ENCODE data around the gene TSPAN31.

Gene TSPAN31

DNA sequence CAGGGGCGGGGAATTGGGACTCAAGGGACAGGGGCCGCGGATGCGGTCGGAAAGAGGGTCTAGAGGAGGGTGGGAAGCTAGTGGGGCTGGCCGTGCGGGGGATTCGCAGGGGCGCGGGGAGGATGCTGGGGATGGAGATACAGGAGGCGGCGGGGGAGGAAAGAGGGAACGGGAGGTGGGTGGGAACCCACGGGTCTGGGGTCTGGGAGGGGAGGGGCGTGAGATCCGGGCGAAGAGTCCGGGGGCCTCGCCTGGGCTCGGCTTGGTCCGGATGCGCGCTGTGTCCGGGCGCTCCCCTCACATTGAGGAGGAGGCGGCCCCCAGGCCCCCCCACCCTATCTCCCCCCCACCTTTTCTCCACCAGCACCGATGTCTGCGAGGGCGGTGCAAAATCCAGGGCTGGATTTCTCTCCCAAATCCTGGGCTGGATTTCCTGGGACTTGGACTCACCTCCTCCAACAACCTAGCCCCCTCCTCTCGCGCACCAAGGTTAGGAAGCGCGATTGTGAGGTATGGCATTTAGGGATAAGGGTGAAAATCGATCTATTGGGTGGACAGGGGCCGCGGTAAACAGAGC is 6.1 kb upstream of the TSPAN31 start, which contains the start of gene AGAP2:
TSS of gene AGAP2 (minus strand) at position 82 of the 577 bp plus-strand sequence. CDS start 496 bp downstream, outside the sequence.
- H3K9ac ChIP-seq (ENCODE audit: low read length): no peak within 1 kb of the TSS
- H3K27me3 ChIP-seq (ENCODE audit: control insufficient read depth, insufficient read depth, low read length): peaks cover 95% of the 10 kb centered on the region
- peak within 1 kb of the TSS; percentile 53 for H3K4me3 ChIP-seq (ENCODE audit: low read depth, low read length)
- no peak within 1 kb of the TSS for H3K27ac ChIP-seq (ENCODE audit: low read depth, low read length)
- H3K36me3 ChIP-seq (ENCODE audit: control insufficient read depth, insufficient read depth, low read length): no peaks in the 10 kb centered on the region
- H3K9me3 ChIP-seq (ENCODE audit: control insufficient read depth, insufficient read depth, low read depth, low read length): no peaks in the 10 kb centered on the region
- H3K4me1 ChIP-seq (ENCODE audit: control insufficient read depth, insufficient read depth, low read length): peaks cover 16% of the 10 kb centered on the region

DNA sequence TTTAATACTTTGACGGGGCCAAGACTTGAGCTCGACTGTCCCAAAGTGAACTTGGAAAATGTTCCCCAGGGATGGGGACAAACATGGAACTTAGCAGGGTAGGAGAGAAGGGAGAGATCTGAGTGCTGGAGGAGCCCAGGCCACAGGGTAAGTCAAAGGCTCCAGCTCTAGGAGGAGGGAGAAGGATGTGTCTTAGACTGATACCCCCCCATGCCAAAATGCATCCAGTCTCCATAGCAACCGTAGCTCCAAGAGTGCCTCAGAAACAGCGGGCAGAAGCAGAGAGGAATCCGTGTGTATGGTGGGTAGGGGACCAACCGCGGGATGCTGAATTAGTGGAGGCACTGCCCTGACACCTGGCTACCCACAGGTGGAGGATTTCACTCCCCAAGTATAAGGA is 5.5 kb upstream of the TSPAN31 start:
- H3K9me3 ChIP-seq (ENCODE audit: control insufficient read depth, insufficient read depth, low read depth, low read length): no peaks in the 10 kb centered on the region
- no peaks in the 10 kb centered on the region for H3K36me3 ChIP-seq (ENCODE audit: control insufficient read depth, insufficient read depth, low read length)
- peak overlapping the region; percentile 52 for H3K4me3 ChIP-seq (ENCODE audit: low read depth, low read length)
- H3K27ac ChIP-seq (ENCODE audit: low read depth, low read length): no peak overlapping the region
- H3K9ac ChIP-seq (ENCODE audit: low read length): no peak overlapping the region
- peaks cover 16% of the 10 kb centered on the region for H3K4me1 ChIP-seq (ENCODE audit: control insufficient read depth, insufficient read depth, low read length)
- peaks cover 95% of the 10 kb centered on the region for H3K27me3 ChIP-seq (ENCODE audit: control insufficient read depth, insufficient read depth, low read length)

- H3K27me3 ChIP-seq (ENCODE audit: control insufficient read depth, insufficient read depth, low read length): peaks cover 88% of the 10 kb centered on the region
- no peak overlapping the region for H3K4me3 ChIP-seq (ENCODE audit: low read depth, low read length)
- H3K27ac ChIP-seq (ENCODE audit: low read depth, low read length): no peak overlapping the region
- no peaks in the 10 kb centered on the region for H3K36me3 ChIP-seq (ENCODE audit: control insufficient read depth, insufficient read depth, low read length)
- peaks cover 16% of the 10 kb centered on the region for H3K4me1 ChIP-seq (ENCODE audit: control insufficient read depth, insufficient read depth, low read length)
- H3K9ac ChIP-seq (ENCODE audit: low read length): no peak overlapping the region
- no peaks in the 10 kb centered on the region for H3K9me3 ChIP-seq (ENCODE audit: control insufficient read depth, insufficient read depth, low read depth, low read length)
Measured at GRCh38 chr12:57739914-57740538, 4.8 kb upstream of the TSPAN31 start.

GRCh38 chr12:57740656-57741412 is 4.0 kb upstream of the TSPAN31 start:
- Histone ChIP-seq H3K9ac (ENCODE audit: low read length) (no peak overlapping the region), H3K9me3 (ENCODE audit: control insufficient read depth, insufficient read depth, low read depth, low read length) (no peaks in the 10 kb centered on the region), H3K4me3 (ENCODE audit: low read depth, low read length) (no peak overlapping the region), H3K4me1 (ENCODE audit: control insufficient read depth, insufficient read depth, low read length) (peaks cover 15% of the 10 kb centered on the region), H3K36me3 (ENCODE audit: control insufficient read depth, insufficient read depth, low read length) (peaks cover 2% of the 10 kb centered on the region; the same call in 1 of the 2 replicates), H3K27ac (ENCODE audit: low read depth, low read length) (no peak overlapping the region), H3K27me3 (ENCODE audit: control insufficient read depth, insufficient read depth, low read length) (peaks cover 80% of the 10 kb centered on the region)

DNA sequence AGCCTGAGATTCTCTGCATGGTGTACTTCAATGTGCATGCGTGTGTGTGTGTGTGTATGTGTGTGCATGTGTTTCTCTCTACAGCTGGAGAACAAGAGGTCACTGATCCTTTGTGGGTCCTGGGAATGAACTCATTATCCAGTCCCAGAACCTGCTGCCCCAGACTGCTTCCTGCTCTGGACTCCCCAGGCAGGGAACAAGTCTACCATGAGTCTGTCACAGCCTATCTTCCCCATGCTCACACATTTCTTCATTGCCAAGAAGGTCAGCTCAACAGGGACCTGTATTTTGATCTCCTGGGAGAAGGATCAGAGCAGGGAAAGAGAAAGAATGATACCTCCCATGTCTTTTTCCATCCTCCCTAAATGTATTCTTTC is 3.4 kb upstream of the TSPAN31 start:
- H3K36me3 ChIP-seq (ENCODE audit: control insufficient read depth, insufficient read depth, low read length): peaks cover 8% of the 10 kb centered on the region
- no peaks in the 10 kb centered on the region for H3K9me3 ChIP-seq (ENCODE audit: control insufficient read depth, insufficient read depth, low read depth, low read length)
- no peak overlapping the region for H3K27ac ChIP-seq (ENCODE audit: low read depth, low read length)
- peaks cover 15% of the 10 kb centered on the region for H3K4me1 ChIP-seq (ENCODE audit: control insufficient read depth, insufficient read depth, low read length)
- H3K27me3 ChIP-seq (ENCODE audit: control insufficient read depth, insufficient read depth, low read length): peaks cover 75% of the 10 kb centered on the region
- H3K9ac ChIP-seq (ENCODE audit: low read length): no peak overlapping the region
- H3K4me3 ChIP-seq (ENCODE audit: low read depth, low read length): no peak overlapping the region

- peak overlapping the region; percentile 25; the same call in 1 of the 2 replicates for H3K4me3 ChIP-seq (ENCODE audit: low read depth, low read length)
- peaks cover 68% of the 10 kb centered on the region for H3K27me3 ChIP-seq (ENCODE audit: control insufficient read depth, insufficient read depth, low read length)
- H3K36me3 ChIP-seq (ENCODE audit: control insufficient read depth, insufficient read depth, low read length): peaks cover 15% of the 10 kb centered on the region
- peaks cover 10% of the 10 kb centered on the region; the same call in 1 of the 2 replicates for H3K4me1 ChIP-seq (ENCODE audit: control insufficient read depth, insufficient read depth, low read length)
- H3K27ac ChIP-seq (ENCODE audit: low read depth, low read length): no peak overlapping the region
- H3K9ac ChIP-seq (ENCODE audit: low read length): no peak overlapping the region
- H3K9me3 ChIP-seq (ENCODE audit: control insufficient read depth, insufficient read depth, low read depth, low read length): no peaks in the 10 kb centered on the region
Measured at GRCh38 chr12:57741844-57742738, 2.7 kb upstream of the TSPAN31 start.

GRCh38 chr12:57743769-57744168 is 1.1 kb upstream of the TSPAN31 start:
- H3K4me3 ChIP-seq (ENCODE audit: low read depth, low read length): peak overlapping the region; percentile 91; the same call in 1 of the 2 replicates
- peaks cover 52% of the 10 kb centered on the region for H3K27me3 ChIP-seq (ENCODE audit: control insufficient read depth, insufficient read depth, low read length)
- no peak overlapping the region for H3K27ac ChIP-seq (ENCODE audit: low read depth, low read length)
- H3K4me1 ChIP-seq (ENCODE audit: control insufficient read depth, insufficient read depth, low read length): peaks cover 10% of the 10 kb centered on the region; the same call in 1 of the 2 replicates
- H3K9ac ChIP-seq (ENCODE audit: low read length): no peak overlapping the region
- H3K36me3 ChIP-seq (ENCODE audit: control insufficient read depth, insufficient read depth, low read length): peaks cover 30% of the 10 kb centered on the region
- no peaks in the 10 kb centered on the region for H3K9me3 ChIP-seq (ENCODE audit: control insufficient read depth, insufficient read depth, low read depth, low read length)

DNA sequence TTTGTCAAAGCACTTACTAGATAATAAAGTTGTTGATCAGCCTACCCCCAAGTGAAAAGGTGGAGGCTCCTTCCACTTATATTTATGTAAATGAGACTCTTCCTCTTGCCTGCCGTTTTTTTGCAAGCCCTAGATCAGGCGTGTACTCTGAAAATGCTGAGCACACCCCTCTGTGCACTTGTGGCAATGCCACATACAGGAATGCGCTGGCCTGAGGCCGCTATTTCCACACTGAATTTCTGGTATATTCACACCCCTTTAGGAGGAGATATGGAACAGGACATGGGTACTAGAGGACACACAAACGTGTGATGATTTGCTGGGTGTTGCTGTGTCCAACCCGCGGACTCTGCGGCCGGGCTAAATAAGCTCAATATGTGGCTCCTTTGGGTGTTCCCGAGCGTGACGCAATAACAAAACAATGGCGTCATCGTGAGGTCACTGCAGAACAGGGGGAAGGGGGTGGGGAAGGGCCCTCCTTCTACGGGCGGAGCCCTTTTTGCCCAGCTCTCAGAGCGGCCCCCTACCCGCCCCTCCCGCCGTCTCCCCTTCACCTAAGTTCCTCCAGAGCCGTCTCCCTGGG is 554 bp upstream of the TSPAN31 start:
- peak overlapping the region; percentile 91 for H3K4me3 ChIP-seq (ENCODE audit: low read depth, low read length)
- peak overlapping the region; percentile 97 for H3K27ac ChIP-seq (ENCODE audit: low read depth, low read length)
- H3K36me3 ChIP-seq (ENCODE audit: control insufficient read depth, insufficient read depth, low read length): peaks cover 35% of the 10 kb centered on the region
- H3K27me3 ChIP-seq (ENCODE audit: control insufficient read depth, insufficient read depth, low read length): peaks cover 47% of the 10 kb centered on the region
- H3K9me3 ChIP-seq (ENCODE audit: control insufficient read depth, insufficient read depth, low read depth, low read length): no peaks in the 10 kb centered on the region
- peak overlapping the region; percentile 97 for H3K9ac ChIP-seq (ENCODE audit: low read length)
- H3K4me1 ChIP-seq (ENCODE audit: control insufficient read depth, insufficient read depth, low read length): peaks cover 7% of the 10 kb centered on the region; the same call in 1 of the 2 replicates

DNA sequence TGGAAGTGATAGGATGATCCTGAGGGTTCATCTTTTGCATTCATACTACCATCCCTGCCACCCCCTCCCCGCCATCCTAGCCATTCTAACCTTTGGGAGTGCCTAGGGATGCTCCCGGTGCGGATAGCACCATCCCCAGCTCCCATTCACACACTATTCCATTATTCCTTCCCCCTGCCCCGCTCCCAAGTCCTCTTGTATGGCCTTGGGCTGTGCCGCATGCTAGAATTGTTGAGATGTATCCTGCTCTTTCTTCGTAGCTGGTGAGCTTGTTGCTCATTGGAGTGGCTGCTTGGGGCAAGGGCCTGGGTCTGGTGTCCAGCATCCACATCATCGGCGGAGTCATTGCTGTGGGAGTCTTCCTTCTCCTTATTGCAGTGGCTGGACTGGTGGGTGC is 644 bp downstream of the TSPAN31 start:
- H3K27me3 ChIP-seq (ENCODE audit: control insufficient read depth, insufficient read depth, low read length): peaks cover 35% of the 10 kb centered on the region
- 0 out of 2 replicates have a peak, but pooled peaks cover 5% of the 10 kb centered on the region for H3K4me1 ChIP-seq (ENCODE audit: control insufficient read depth, insufficient read depth, low read length)
- H3K36me3 ChIP-seq (ENCODE audit: control insufficient read depth, insufficient read depth, low read length): peaks cover 45% of the 10 kb centered on the region
- peak overlapping the region; percentile 97; the same call in 1 of the 2 replicates for H3K27ac ChIP-seq (ENCODE audit: low read depth, low read length)
- H3K9me3 ChIP-seq (ENCODE audit: control insufficient read depth, insufficient read depth, low read depth, low read length): no peaks in the 10 kb centered on the region
- peak overlapping the region; percentile 97 for H3K9ac ChIP-seq (ENCODE audit: low read length)
- H3K4me3 ChIP-seq (ENCODE audit: low read depth, low read length): peak overlapping the region; percentile 91

DNA sequence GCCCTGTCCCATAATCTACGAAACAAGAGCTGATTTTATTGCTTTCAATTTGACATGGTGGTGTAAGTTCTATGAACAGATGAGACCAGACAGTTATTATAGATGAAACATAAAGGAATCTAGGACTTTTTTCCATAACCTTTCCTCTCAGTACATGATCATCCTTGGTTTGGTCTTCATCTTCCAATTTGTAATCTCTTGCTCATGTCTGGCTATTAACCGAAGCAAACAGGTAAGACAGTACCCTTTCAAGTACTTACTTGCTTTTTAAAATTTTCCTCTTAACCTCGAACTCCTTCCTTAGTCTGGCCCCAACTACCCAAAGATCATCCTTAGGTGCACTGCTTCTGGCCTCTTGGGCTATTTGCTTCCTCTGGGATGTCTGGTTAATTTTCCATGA is 1.2 kb downstream of the TSPAN31 start:
- H3K9me3 ChIP-seq (ENCODE audit: control insufficient read depth, insufficient read depth, low read depth, low read length): no peaks in the 10 kb centered on the region
- peaks cover 50% of the 10 kb centered on the region for H3K36me3 ChIP-seq (ENCODE audit: control insufficient read depth, insufficient read depth, low read length)
- no peak overlapping the region for H3K27ac ChIP-seq (ENCODE audit: low read depth, low read length)
- H3K4me3 ChIP-seq (ENCODE audit: low read depth, low read length): peak overlapping the region; percentile 91
- peaks cover 29% of the 10 kb centered on the region for H3K27me3 ChIP-seq (ENCODE audit: control insufficient read depth, insufficient read depth, low read length)
- no peak overlapping the region for H3K9ac ChIP-seq (ENCODE audit: low read length)
- peaks cover 8% of the 10 kb centered on the region for H3K4me1 ChIP-seq (ENCODE audit: control insufficient read depth, insufficient read depth, low read length)

Measured in HUES6 (cell line).